ENCODE data around the gene RSPRY1. TPM values are rescaled to one million over a fixed set of nuclear protein-coding genes. Genes with fewer than 3 reads are reported as not detected.

RSPRY1 gene
- polyA plus RNA-seq, 2 of the 4 experiments (the other 2 are of a cell fraction), result 32.2 to 50.0 TPM

DNA sequence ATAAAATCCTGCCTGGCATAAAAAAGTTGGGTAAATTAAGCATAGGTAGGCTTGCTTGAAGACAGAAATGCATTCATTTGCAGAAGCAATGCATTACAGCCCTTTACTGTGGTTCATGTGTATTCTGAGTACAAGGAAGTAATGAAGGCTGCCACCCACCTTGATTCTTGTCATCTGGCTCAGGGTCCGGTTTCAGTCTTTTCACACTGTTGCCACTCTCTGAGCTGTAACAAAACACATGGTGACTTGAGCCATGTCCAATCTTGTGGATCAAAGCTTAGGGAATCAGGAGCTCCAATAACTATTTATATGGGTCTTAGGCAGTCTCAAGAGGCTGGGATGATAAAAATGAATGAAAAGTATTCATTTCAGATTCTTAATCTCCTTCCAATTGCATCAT is 22.3 kb upstream of the RSPRY1 start:
- no peak for FAIRE-seq
- POLR2A ChIA-PET, result no interaction called here

DNA sequence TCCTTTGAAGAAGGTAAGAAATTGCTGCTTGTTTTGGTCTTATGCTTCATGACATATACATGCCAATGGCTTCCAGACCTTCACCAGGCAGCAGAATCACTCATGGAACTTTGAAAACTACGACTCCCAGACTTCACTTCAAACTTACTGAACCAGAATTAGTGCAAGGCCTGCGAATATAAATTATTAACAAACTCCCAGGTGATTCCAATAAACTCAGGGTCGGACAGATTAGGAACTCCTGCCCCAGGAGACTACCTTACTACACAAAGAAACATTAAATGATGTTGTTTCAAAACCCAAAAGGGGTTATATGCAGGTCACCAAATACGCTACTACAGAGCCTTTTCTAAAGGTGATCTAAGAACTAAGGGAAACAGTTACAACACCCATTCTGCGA is 20.6 kb upstream of the RSPRY1 start:
- no peaks in the 10 kb centered on the region for H3K4me1 ChIP-seq
- WGBS (ENCODE audit: missing lambda C conversion rate), result 90% methylated on average over 5 of the region's 5 CpGs
- H3K4me2 ChIP-seq, result no peak overlapping the region
- H3K9me3 ChIP-seq, result no peaks in the 10 kb centered on the region
- CTCF ChIA-PET, result interaction anchor here (1.4 to 2.6 kb wide), 2 partner anchors 72 to 81 kb away, joined by 4 to 13 read pairs; partner anchors contain the start of gene CPNE2
- no peak overlapping the region for H3K27ac ChIP-seq
- POLR2A ChIA-PET, result no interaction called here
- H3K4me3 ChIP-seq, result no peak overlapping the region
- TF ChIP-seq MAFK (IDR thresholded peaks at IDR 0.05; ENCODE audit: partially characterized antibody) (no peak), RFX5 (IDR thresholded peaks at IDR 0.05) (no peak), BCL3 (IDR thresholded peaks at IDR 0.05) (no peak), FOXS1 (CRISPR knock-in tag; IDR thresholded peaks at IDR 0.05) (no peak), NPAS2 (CRISPR knock-in tag; IDR thresholded peaks at IDR 0.05; ENCODE audit: borderline replicate concordance) (no peak), ZFP36 (IDR thresholded peaks at IDR 0.05; ENCODE audit: borderline replicate concordance, partially characterized antibody) (no peak), KDM5A (IDR thresholded peaks at IDR 0.05) (no peak), CBX8 (IDR thresholded peaks at IDR 0.05) (no peak), HOXB13 (CRISPR knock-in tag; IDR thresholded peaks at IDR 0.05; ENCODE audit: low read depth) (no peak), RARB (CRISPR knock-in tag; IDR thresholded peaks at IDR 0.05) (no peak), NFE2L2 (conservative IDR thresholded peaks at IDR 0.05; ENCODE audit: low read length) (no peak), CHD2 (IDR thresholded peaks at IDR 0.05; ENCODE audit: low read length, partially characterized antibody) (no peak), GATA3 (IDR thresholded peaks at IDR 0.05; ENCODE audit: borderline replicate concordance) (no peak)
- no peak for ATAC-seq
- DNase-seq (ENCODE audit: low read depth in 1 of 2, low spot score in 1 of 2), result no peak
- no peak for FAIRE-seq

More for the DNA sequence above, 22.3 kb upstream of the RSPRY1 start:
- H3K4me2 ChIP-seq, result no peak overlapping the region
- CTCF ChIA-PET, result interaction anchor here (0.7 kb wide), 1 partner anchor 25 kb away, joined by 3 read pairs; no protein-coding TSS in a partner anchor
- WGBS (ENCODE audit: missing lambda C conversion rate), result 96% methylated on average over 1 of the region's 1 CpG
- no peaks in the 10 kb centered on the region for H3K4me1 ChIP-seq
- no peak overlapping the region for H3K4me3 ChIP-seq
- H3K9me3 ChIP-seq, result no peaks in the 10 kb centered on the region
- DNase-seq (ENCODE audit: low read depth in 1 of 2, low spot score in 1 of 2) (no peak), ATAC-seq (no peak)
- TF ChIP-seq MAFK (IDR thresholded peaks at IDR 0.05; ENCODE audit: partially characterized antibody) (no peak), CHD2 (IDR thresholded peaks at IDR 0.05; ENCODE audit: low read length, partially characterized antibody) (no peak), HEYL (CRISPR knock-in tag; IDR thresholded peaks at IDR 0.05) (no peak), HOXB13 (CRISPR knock-in tag; IDR thresholded peaks at IDR 0.05; ENCODE audit: low read depth) (no peak), ZC3H11A (IDR thresholded peaks at IDR 0.05) (no peak), NPAS2 (CRISPR knock-in tag; IDR thresholded peaks at IDR 0.05; ENCODE audit: borderline replicate concordance) (no peak), PHF8 (IDR thresholded peaks at IDR 0.05; ENCODE audit: borderline replicate concordance, low read depth) (no peak)
- TF ChIP-seq, protein P1, sequence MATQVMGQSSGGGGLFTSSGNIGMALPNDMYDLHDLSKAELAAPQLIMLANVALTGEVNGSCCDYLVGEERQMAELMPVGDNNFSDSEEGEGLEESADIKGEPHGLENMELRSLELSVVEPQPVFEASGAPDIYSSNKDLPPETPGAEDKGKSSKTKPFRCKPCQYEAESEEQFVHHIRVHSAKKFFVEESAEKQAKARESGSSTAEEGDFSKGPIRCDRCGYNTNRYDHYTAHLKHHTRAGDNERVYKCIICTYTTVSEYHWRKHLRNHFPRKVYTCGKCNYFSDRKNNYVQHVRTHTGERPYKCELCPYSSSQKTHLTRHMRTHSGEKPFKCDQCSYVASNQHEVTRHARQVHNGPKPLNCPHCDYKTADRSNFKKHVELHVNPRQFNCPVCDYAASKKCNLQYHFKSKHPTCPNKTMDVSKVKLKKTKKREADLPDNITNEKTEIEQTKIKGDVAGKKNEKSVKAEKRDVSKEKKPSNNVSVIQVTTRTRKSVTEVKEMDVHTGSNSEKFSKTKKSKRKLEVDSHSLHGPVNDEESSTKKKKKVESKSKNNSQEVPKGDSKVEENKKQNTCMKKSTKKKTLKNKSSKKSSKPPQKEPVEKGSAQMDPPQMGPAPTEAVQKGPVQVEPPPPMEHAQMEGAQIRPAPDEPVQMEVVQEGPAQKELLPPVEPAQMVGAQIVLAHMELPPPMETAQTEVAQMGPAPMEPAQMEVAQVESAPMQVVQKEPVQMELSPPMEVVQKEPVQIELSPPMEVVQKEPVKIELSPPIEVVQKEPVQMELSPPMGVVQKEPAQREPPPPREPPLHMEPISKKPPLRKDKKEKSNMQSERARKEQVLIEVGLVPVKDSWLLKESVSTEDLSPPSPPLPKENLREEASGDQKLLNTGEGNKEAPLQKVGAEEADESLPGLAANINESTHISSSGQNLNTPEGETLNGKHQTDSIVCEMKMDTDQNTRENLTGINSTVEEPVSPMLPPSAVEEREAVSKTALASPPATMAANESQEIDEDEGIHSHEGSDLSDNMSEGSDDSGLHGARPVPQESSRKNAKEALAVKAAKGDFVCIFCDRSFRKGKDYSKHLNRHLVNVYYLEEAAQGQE (IDR thresholded peaks at IDR 0.05), result no peak
- H3K27ac ChIP-seq, result no peak overlapping the region

DNA sequence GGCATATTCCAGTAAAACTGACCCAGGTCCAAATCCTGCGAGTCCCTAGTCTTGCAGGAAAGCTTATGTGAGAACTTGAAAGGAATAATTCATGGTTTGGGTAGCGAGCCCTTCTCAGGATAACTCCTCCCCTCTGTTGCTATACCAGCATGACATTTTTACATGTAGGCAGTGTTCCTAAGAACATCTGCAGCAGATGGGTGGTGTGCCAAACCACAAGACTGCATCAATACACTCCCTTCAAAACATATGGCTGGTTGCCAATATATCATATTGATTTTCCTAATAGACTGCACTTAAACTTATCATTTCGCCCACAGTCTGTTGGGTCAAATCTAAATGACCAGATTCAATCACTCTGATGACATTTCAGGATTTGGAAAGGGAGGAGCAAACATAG is 20.2 kb upstream of the RSPRY1 start:
- DNase-seq (ENCODE audit: low read depth in 1 of 2, low spot score in 1 of 2), result no peak
- WGBS (ENCODE audit: missing lambda C conversion rate), result 95% methylated on average over 3 of the region's 3 CpGs
- no peak overlapping the region for H3K27ac ChIP-seq
- H3K4me3 ChIP-seq, result no peak overlapping the region
- TF ChIP-seq ZNF302 (CRISPR knock-in tag; IDR thresholded peaks at IDR 0.05) (no peak), GATA3 (IDR thresholded peaks at IDR 0.05; ENCODE audit: borderline replicate concordance) (no peak), RARB (CRISPR knock-in tag; IDR thresholded peaks at IDR 0.05) (no peak), ZFP36 (IDR thresholded peaks at IDR 0.05; ENCODE audit: borderline replicate concordance, partially characterized antibody) (no peak), USF2 (IDR thresholded peaks at IDR 0.05) (no peak), BCL3 (IDR thresholded peaks at IDR 0.05) (no peak), CBX8 (IDR thresholded peaks at IDR 0.05) (no peak), ATOH8 (CRISPR knock-in tag; IDR thresholded peaks at IDR 0.05; ENCODE audit: low read depth) (no peak), KDM1A (IDR thresholded peaks at IDR 0.05; ENCODE audit: low read depth) (no peak)
- TF ChIP-seq, protein P2, sequence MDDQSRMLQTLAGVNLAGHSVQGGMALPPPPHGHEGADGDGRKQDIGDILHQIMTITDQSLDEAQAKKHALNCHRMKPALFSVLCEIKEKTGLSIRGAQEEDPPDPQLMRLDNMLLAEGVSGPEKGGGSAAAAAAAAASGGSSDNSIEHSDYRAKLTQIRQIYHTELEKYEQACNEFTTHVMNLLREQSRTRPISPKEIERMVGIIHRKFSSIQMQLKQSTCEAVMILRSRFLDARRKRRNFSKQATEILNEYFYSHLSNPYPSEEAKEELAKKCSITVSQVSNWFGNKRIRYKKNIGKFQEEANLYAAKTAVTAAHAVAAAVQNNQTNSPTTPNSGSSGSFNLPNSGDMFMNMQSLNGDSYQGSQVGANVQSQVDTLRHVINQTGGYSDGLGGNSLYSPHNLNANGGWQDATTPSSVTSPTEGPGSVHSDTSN (IDR thresholded peaks at IDR 0.05), result no peak
- CTCF ChIA-PET, result interaction anchor here (1.4 to 2.6 kb wide), 3 partner anchors 10 to 251 kb away, joined by 3 to 13 read pairs (median 7); no protein-coding TSS in a partner anchor
- H3K4me2 ChIP-seq, result no peak overlapping the region
- POLR2A ChIA-PET, result no interaction called here
- H3K9me3 ChIP-seq, result no peaks in the 10 kb centered on the region
- FAIRE-seq, result no peak
- ATAC-seq, result no peak
- H3K4me1 ChIP-seq, result no peaks in the 10 kb centered on the region
